HepG2 (cell line): ENCODE measurements around the gene BARX2.

Source experiments
- EZH2 ChIP-seq: conservative IDR thresholded peaks from 2 replicates; pipeline ENCODE4 v1.6.1; 2012; ENCODE audit warnings: mild to moderate bottlenecking, low read depth, low read length, moderate library complexity
- RNF219 ChIP-seq: sonication (generic); formaldehyde crosslinking; IDR thresholded peaks from 2 replicates; pipeline ENCODE4 v1.5.0; 2020; ENCODE audit warnings: mild to moderate bottlenecking, missing genetic modification reagents
- SAP130 ChIP-seq: IDR thresholded peaks from 2 replicates; pipeline ENCODE4 v1.6.1; 2016; ENCODE audit warnings: low read depth
- ZBTB46 ChIP-seq: sonication (generic); formaldehyde crosslinking; IDR thresholded peaks from 2 replicates; pipeline ENCODE4 v1.4.0; 2020; ENCODE audit warnings: mild to moderate bottlenecking, missing genetic modification reagents, borderline replicate concordance
- ZNF558 ChIP-seq: sonication (generic); formaldehyde crosslinking; IDR thresholded peaks from 2 replicates; pipeline ENCODE4 v1.9.0; 2022; ENCODE audit warnings: mild to moderate bottlenecking, missing genetic modification reagents, borderline replicate concordance

GRCh38 chr11:129440028-129440713, 64.5 kb downstream of the BARX2 start:
- TF ChIP-seq EZH2 (no peak), RNF219 (CRISPR knock-in tag) (no peak), ZNF558 (CRISPR knock-in tag) (no peak), ZBTB46 (CRISPR knock-in tag) (no peak), SAP130 (no peak)
